HG03159 (cell line): ENCODE data around the gene ANKRD34A.
"Not testable (repeated sequence)": the region's sequence is repeated elsewhere in the genome, so short reads cannot be mapped to it uniquely, and the experiment has no call there.

Experiments
- ATAC-seq: cut with Tn5 transposase; IDR thresholded peaks from one replicate; pipeline ENCODE4 v1.9.1; 2021; ENCODE audit warnings: mild to moderate bottlenecking, moderate library complexity; ENCODE audit not compliant: unreplicated experiment

Gene ANKRD34A

GRCh38 chr1:145949219-145949618 lies 15.2 kb downstream of the ANKRD34A start:
- no peak for ATAC-seq

GRCh38 chr1:145947551-145947950 lies 16.8 kb downstream of the ANKRD34A start:
- ATAC-seq: no peak

- ATAC-seq: no peak
These were observed 17.8 kb downstream of the ANKRD34A start for GRCh38 chr1:145946477-145946986.

GRCh38 chr1:145944532-145944931 lies 19.8 kb downstream of the ANKRD34A start:
- ATAC-seq: no peak

- ATAC-seq: no peak
These were observed 21.5 kb downstream of the ANKRD34A start for GRCh38 chr1:145942871-145943270.

- ATAC-seq: no peak
These were observed 22.0 kb downstream of the ANKRD34A start for GRCh38 chr1:145942405-145942804.

- ATAC-seq: no peak
These were observed 26.9 kb downstream of the ANKRD34A start for GRCh38 chr1:145937436-145937835.

GRCh38 chr1:145936247-145936646 lies 28.1 kb downstream of the ANKRD34A start:
- no peak for ATAC-seq

- ATAC-seq: no peak
These were observed 28.7 kb downstream of the ANKRD34A start for GRCh38 chr1:145935708-145936107.

GRCh38 chr1:145932522-145933009 lies 31.8 kb downstream of the ANKRD34A start:
- not testable (repeated sequence) for ATAC-seq

- ATAC-seq: no peak
These were observed 36.3 kb downstream of the ANKRD34A start for GRCh38 chr1:145927916-145928643.

- peak; percentile 95 for ATAC-seq
These were observed 37.1 kb downstream of the ANKRD34A start, which contains the start of gene RBM8A for GRCh38 chr1:145927063-145927886. Gene RBM8A (minus strand): TSS chr1:145927484. CDS start chr1:145927426, 58 bp downstream.

GRCh38 chr1:145926686-145927062 lies 37.7 kb downstream of the ANKRD34A start:
- peak; percentile 10 for ATAC-seq

- ATAC-seq: no peak
These were observed 42.1 kb downstream of the ANKRD34A start for GRCh38 chr1:145922266-145922665.

- not testable (repeated sequence) for ATAC-seq
These were observed 44.1 kb downstream of the ANKRD34A start for GRCh38 chr1:145920297-145920696.

GRCh38 chr1:145918992-145919939 lies 45.1 kb downstream of the ANKRD34A start:
- ATAC-seq: no peak

GRCh38 chr1:145918144-145918991 lies 46.0 kb downstream of the ANKRD34A start, which contains the start of gene PEX11B:
Gene PEX11B (minus strand): TSS chr1:145918717. CDS start chr1:145918688, 29 bp downstream.
- peak; percentile 82 for ATAC-seq

- ATAC-seq: no peak
These were observed 46.8 kb downstream of the ANKRD34A start for GRCh38 chr1:145917595-145917994.

- ATAC-seq: no peak
These were observed 47.6 kb downstream of the ANKRD34A start for GRCh38 chr1:145916745-145917144.
